Measurements from ENCODE around the gene AMER3. TPM values are rescaled to one million over a fixed set of nuclear protein-coding genes. Genes with fewer than 3 reads are reported as not detected.

The AMER3 gene
- total and polyA plus RNA-seq, 2 donors (not counting 1 experiment from before 2014, with no cell fraction given) = not detected

DNA sequence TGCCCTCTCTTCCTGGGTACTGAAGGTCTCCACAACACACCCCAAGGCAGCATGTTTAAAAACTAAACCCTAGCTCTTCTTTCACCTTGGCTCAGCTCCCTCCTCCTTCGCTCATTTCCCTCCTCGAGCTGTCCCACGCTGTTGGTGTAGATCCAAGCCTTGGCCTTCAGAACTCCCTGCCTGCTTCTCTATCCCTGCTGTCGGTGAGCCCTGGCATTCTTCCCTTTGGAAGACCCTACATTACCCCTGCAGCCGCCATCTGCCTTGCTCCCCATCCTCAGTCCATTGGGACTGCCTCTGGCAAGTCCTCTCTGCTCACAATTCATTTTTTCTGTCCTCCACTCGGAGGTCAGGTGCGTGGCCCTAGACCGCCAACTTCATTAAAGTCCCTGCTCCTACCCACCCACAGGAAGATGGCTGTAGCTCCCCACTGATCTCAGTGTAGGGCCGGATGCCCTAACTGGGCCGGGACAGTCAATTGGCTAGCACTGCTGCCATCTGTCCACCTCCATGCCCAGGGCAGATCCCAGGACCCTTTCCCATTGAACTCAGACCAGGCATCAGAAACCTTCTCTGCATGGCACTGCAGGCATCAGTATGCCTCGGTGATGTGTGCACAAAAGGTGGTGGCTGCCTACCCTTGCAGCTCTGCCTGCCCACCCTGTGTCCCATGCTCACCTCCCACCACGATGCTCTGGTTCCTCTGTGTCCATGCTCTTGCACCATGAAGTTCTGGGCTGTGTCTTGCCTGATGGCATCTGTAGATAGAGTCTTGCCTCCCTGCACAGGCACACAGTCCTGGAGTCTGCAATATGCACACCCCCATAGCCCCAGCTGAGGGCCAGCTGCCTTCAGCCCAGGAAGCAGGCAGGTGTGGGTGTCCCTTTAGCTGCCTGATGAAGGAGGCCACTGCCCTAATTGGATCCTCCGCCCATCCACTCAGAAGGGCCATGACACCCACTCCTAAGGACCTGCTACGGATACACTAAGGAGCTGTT is 5.7 kb downstream of the AMER3 start:
- H3K4me1 ChIP-seq (ENCODE audit: control insufficient read depth, extremely low read depth, insufficient read depth, low read length) = no peaks in the 10 kb centered on the region
- no peaks in the 10 kb centered on the region for H3K9me3 ChIP-seq (ENCODE audit: control insufficient read depth, insufficient read depth, low read depth, low read length)
- H3K36me3 ChIP-seq (ENCODE audit: control insufficient read depth, insufficient read depth, low read length) = no peaks in the 10 kb centered on the region
- H3K27ac ChIP-seq (ENCODE audit: insufficient read depth, low read length) = no peak overlapping the region
- no peak for DNase-seq (ENCODE audit: low read depth in 2 of 2)
- no peak overlapping the region for H2AFZ ChIP-seq (ENCODE audit: low read length)
- TF ChIP-seq EZH2 (IDR thresholded peaks at IDR 0.05; ENCODE audit: low read length, missing control alignments) = no peak
- TF ChIP-seq, protein P1, sequence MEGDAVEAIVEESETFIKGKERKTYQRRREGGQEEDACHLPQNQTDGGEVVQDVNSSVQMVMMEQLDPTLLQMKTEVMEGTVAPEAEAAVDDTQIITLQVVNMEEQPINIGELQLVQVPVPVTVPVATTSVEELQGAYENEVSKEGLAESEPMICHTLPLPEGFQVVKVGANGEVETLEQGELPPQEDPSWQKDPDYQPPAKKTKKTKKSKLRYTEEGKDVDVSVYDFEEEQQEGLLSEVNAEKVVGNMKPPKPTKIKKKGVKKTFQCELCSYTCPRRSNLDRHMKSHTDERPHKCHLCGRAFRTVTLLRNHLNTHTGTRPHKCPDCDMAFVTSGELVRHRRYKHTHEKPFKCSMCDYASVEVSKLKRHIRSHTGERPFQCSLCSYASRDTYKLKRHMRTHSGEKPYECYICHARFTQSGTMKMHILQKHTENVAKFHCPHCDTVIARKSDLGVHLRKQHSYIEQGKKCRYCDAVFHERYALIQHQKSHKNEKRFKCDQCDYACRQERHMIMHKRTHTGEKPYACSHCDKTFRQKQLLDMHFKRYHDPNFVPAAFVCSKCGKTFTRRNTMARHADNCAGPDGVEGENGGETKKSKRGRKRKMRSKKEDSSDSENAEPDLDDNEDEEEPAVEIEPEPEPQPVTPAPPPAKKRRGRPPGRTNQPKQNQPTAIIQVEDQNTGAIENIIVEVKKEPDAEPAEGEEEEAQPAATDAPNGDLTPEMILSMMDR (conservative IDR thresholded peaks at IDR 0.05 in 1 of 2, IDR thresholded peaks at IDR 0.05 in 1 of 2; ENCODE audit: low read depth in 1 of 2, low read length in 2 of 2) = no peak
- H3K4me2 ChIP-seq (ENCODE audit: extremely low read depth, insufficient read depth, low read length) = no peak overlapping the region
- H3K9ac ChIP-seq (ENCODE audit: insufficient read depth, low read length) = no peak overlapping the region
- no peaks in the 10 kb centered on the region for H4K20me1 ChIP-seq (ENCODE audit: control insufficient read depth, extremely low read depth, insufficient read depth, low read length)
- H3K4me3 ChIP-seq (replicated peaks in 1 of 4; ENCODE audit: control extremely low read depth in 1 of 4, insufficient read depth in 1 of 4, low read depth in 3 of 4, low read length in 4 of 4) = no peak overlapping the region
- H3K27me3 ChIP-seq (ENCODE audit: control insufficient read depth, insufficient read depth, low read length) = no peaks in the 10 kb centered on the region
- H3K79me2 ChIP-seq (ENCODE audit: control insufficient read depth, insufficient read depth, low read length) = no peaks in the 10 kb centered on the region

GRCh38 chr2:130762031-130762909 is 6.9 kb downstream of the AMER3 start:
- H3K4me3 ChIP-seq (replicated peaks in 1 of 4; ENCODE audit: control extremely low read depth in 1 of 4, insufficient read depth in 1 of 4, low read depth in 3 of 4, low read length in 4 of 4) = no peak overlapping the region
- H3K27ac ChIP-seq (ENCODE audit: insufficient read depth, low read length) = no peak overlapping the region
- no peaks in the 10 kb centered on the region for H3K36me3 ChIP-seq (ENCODE audit: control insufficient read depth, insufficient read depth, low read length)
- no peak for TF ChIP-seq EZH2 (IDR thresholded peaks at IDR 0.05; ENCODE audit: low read length, missing control alignments)
- H3K9ac ChIP-seq (ENCODE audit: insufficient read depth, low read length) = no peak overlapping the region
- H3K4me1 ChIP-seq (ENCODE audit: control insufficient read depth, extremely low read depth, insufficient read depth, low read length) = no peaks in the 10 kb centered on the region
- H2AFZ ChIP-seq (ENCODE audit: low read length) = no peak overlapping the region
- no peak for DNase-seq (ENCODE audit: low read depth in 2 of 2)
- H3K4me2 ChIP-seq (ENCODE audit: extremely low read depth, insufficient read depth, low read length) = no peak overlapping the region
- H3K79me2 ChIP-seq (ENCODE audit: control insufficient read depth, insufficient read depth, low read length) = no peaks in the 10 kb centered on the region
- H4K20me1 ChIP-seq (ENCODE audit: control insufficient read depth, extremely low read depth, insufficient read depth, low read length) = no peaks in the 10 kb centered on the region
- no peaks in the 10 kb centered on the region for H3K27me3 ChIP-seq (ENCODE audit: control insufficient read depth, insufficient read depth, low read length)
- no peaks in the 10 kb centered on the region for H3K9me3 ChIP-seq (ENCODE audit: control insufficient read depth, insufficient read depth, low read depth, low read length)

GRCh38 chr2:130762910-130763385 is 7.6 kb downstream of the AMER3 start:
- no peak overlapping the region for H3K4me2 ChIP-seq (ENCODE audit: extremely low read depth, insufficient read depth, low read length)
- H3K9ac ChIP-seq (ENCODE audit: insufficient read depth, low read length) = no peak overlapping the region
- no peak for DNase-seq (ENCODE audit: low read depth in 2 of 2)
- no peak overlapping the region for H3K4me3 ChIP-seq (replicated peaks in 1 of 4; ENCODE audit: control extremely low read depth in 1 of 4, insufficient read depth in 1 of 4, low read depth in 3 of 4, low read length in 4 of 4)
- H3K79me2 ChIP-seq (ENCODE audit: control insufficient read depth, insufficient read depth, low read length) = no peaks in the 10 kb centered on the region
- H3K4me1 ChIP-seq (ENCODE audit: control insufficient read depth, extremely low read depth, insufficient read depth, low read length) = no peaks in the 10 kb centered on the region
- H3K27me3 ChIP-seq (ENCODE audit: control insufficient read depth, insufficient read depth, low read length) = no peaks in the 10 kb centered on the region
- no peak overlapping the region for H3K27ac ChIP-seq (ENCODE audit: insufficient read depth, low read length)
- H3K36me3 ChIP-seq (ENCODE audit: control insufficient read depth, insufficient read depth, low read length) = no peaks in the 10 kb centered on the region
- TF ChIP-seq, protein P1 (conservative IDR thresholded peaks at IDR 0.05 in 1 of 2, IDR thresholded peaks at IDR 0.05 in 1 of 2; ENCODE audit: low read depth in 1 of 2, low read length in 2 of 2) = no peak
- no peak for TF ChIP-seq EZH2 (IDR thresholded peaks at IDR 0.05; ENCODE audit: low read length, missing control alignments)
- no peaks in the 10 kb centered on the region for H4K20me1 ChIP-seq (ENCODE audit: control insufficient read depth, extremely low read depth, insufficient read depth, low read length)
- H2AFZ ChIP-seq (ENCODE audit: low read length) = no peak overlapping the region
- no peaks in the 10 kb centered on the region for H3K9me3 ChIP-seq (ENCODE audit: control insufficient read depth, insufficient read depth, low read depth, low read length)

All from fibroblast of lung (primary cell).